ENCODE data around the gene RBMY1F. TPM values are rescaled to one million over a fixed set of nuclear protein-coding genes. Genes with fewer than 3 reads are reported as not detected.
"Not testable (repeated sequence)": the region's sequence is repeated elsewhere in the genome, so short reads cannot be mapped to it uniquely, and the experiment has no call there.

Gene RBMY1F
- not detected for total RNA-seq
- not detected for polyA plus RNA-seq

DNA sequence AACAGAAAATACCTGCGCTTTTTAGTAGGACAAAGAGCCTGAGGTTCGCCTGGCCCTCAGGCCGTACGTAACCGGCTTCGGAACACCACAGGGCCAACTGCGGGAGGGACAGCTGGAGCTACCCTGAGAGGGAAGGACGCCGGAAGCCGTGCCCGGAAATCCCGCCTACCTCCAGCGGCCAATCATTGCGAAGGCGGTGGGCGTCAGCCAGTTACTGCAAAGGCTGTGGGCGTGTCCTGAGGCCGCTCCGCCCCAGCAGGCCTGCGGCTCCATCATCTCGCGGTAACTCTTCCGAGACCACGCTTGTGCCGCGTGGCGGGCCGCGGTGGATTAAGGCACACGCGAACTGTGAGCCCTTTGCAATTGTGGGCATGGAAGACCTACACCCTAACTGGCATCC lies at the start of gene RBMY1F:
Gene RBMY1F (minus strand): TSS at position 101 of the 400 bp plus-strand sequence. CDS start 1,954 bp downstream, outside the sequence.
- WGBS, 2 donors, result no CpG with 5 or more reads among the region's 31 CpGs
- H3K27ac ChIP-seq; intact Hi-C loops (cut with DNase I); H3K4me3 ChIP-seq; DNase-seq; H3K9me3 ChIP-seq; H3K36me3 ChIP-seq; H3K27me3 ChIP-seq; H3K4me1 ChIP-seq: not testable (repeated sequence)

DNA sequence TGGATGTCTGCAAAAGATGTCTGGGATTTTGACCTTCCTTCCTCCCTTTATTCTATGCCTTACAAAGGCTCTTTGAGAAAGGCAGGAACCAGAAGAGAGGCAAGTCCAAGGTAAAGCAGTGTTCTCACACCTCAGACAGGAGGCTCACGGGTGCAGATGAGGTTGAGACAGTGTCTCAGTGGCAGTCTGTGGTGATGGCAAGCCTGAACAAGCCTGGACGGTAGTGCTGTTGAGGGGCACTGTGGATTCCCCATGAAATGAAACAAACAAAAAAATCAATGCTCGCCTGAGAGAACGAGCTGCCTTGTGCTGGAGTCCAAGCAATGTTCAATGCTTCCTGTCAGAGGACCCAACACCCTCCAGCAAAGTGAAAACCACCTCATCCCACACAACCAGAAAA lies 31.6 kb downstream of the RBMY1F start:
- intact Hi-C loops (cut with DNase I); DNase-seq; H3K4me1 ChIP-seq; H3K36me3 ChIP-seq; H3K27ac ChIP-seq; H3K27me3 ChIP-seq; H3K4me3 ChIP-seq; H3K9me3 ChIP-seq: not testable (repeated sequence)
- WGBS, 2 donors, result no CpG with 5 or more reads among the region's 4 CpGs

DNA sequence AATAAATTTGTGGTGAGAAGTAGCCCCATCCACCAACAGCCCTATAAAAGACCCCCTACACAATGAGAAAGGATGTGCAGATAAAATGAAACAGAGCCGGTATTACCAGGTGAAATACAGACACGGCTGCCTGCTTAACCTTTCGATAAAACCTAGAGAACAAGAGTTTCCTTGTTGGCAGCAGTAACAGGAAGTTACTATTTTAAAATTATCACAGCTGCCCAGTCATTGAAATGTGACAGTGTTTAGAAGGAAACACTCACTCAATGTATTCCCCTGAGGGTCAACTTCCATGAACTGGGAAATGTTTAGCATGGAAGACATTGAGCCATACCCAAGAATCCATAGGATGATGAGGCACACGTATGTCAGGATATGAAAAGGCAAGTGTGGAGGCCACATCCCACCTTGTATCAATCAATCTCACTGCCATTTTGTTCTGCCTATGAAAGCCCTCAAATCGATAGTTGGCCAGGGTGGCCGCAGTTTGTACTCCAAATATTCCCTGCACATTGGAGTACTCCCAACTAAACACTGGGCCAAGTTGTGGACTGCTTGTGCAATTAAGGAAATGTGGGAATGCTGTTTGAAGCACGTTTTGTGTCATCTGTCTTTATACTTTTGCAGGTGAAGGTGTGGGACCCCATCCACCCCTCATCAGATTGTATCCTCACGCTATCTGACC lies 41.6 kb downstream of the RBMY1F start:
- H3K4me1 ChIP-seq; DNase-seq; H3K27ac ChIP-seq; H3K4me3 ChIP-seq; intact Hi-C loops (cut with DNase I); H3K36me3 ChIP-seq; H3K9me3 ChIP-seq; H3K27me3 ChIP-seq: not testable (repeated sequence)
- no CpG with 5 or more reads among the region's 8 CpGs for WGBS, 2 donors

DNA sequence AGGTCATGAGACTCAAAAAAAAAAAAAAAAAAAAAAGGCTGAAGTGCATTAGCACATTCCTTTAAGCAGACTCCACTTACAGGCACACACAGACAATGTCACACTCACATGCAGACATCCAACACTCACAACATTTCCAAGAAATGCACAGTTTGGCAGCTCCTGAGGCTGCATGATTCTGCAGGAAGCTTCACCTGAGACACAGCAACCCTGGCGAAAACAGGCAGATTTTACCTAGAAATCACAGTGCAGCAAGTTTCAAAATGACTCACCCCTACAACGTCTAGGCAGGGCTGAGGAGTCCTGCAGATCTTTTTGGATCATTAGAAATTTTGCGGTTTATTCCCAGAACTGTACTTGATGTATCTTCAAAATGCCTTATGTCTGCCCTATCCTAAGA lies 48.0 kb downstream of the RBMY1F start:
- intact Hi-C loops (cut with DNase I); H3K36me3 ChIP-seq; H3K9me3 ChIP-seq; H3K4me1 ChIP-seq; H3K4me3 ChIP-seq; H3K27me3 ChIP-seq; DNase-seq; H3K27ac ChIP-seq: not testable (repeated sequence)
- WGBS, 2 donors, result no CpG with 5 or more reads among the region's 3 CpGs

DNA sequence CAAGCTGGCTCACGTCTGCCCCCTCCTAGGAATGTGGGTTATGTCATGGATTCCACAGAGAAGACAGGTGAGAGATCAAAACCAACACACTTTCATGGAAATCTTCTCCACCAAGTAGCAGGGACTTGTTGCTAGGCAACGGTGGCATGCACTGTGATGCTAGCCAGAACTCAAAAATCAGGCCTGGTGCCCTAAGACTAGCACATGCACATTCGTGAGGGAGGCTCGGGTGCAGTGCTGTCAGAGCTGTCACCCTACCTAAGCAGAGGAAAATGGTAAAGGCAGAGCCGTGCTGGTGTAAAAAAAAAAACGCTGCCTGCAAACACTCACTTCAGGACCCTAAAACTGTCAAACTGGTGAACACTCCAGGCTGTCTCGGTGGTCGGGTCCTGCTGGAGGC lies 52.2 kb downstream of the RBMY1F start:
- H3K27ac ChIP-seq; H3K36me3 ChIP-seq; H3K9me3 ChIP-seq; intact Hi-C loops (cut with DNase I); H3K4me1 ChIP-seq; H3K4me3 ChIP-seq; DNase-seq; H3K27me3 ChIP-seq: not testable (repeated sequence)
- no CpG with 5 or more reads among the region's 8 CpGs for WGBS, 2 donors

Other genes starting within 250 kb of the RBMY1F start
- gene RBMY1J, start 220.5 kb upstream of the RBMY1F start, total RNA-seq, result not detected
- not detected for gene RBMY1J, start 220.5 kb upstream of the RBMY1F start, polyA plus RNA-seq

All from sigmoid colon (tissue), 7 donors.